ENCODE measurements around the gene SORL1. TPM values are rescaled to one million over a fixed set of nuclear protein-coding genes. Genes with fewer than 3 reads are reported as not detected.

SORL1 gene
- total and polyA plus RNA-seq, 2 of the 8 experiments (the other 6 are each of a cell fraction or from before 2014, with no cell fraction given): 38.1 to 65.5 TPM

DNA sequence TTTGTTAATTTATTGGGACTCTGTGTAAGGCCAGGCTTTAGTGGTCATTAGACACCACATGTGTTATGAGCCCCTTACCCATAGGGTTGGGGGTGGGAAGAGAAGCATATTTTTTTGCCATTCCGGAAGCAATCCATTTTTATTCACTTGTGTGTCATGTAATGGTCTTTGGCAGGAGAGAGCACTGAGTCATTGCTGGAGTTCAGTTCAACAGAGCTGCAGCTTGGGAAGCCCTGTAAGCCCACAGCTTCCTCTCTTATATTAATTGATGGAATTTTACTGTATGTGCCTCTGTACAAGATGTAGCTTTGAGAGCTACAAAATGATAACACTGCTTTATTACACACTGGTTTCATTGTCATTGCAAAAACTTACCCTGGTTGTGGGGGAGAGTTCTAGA lies 177.9 kb downstream of the SORL1 start (continued):
- TF ChIP-seq BACH1 (IDR thresholded peaks at IDR 0.05; ENCODE audit: low read length): no peak
- TF ChIP-seq, protein P1, sequence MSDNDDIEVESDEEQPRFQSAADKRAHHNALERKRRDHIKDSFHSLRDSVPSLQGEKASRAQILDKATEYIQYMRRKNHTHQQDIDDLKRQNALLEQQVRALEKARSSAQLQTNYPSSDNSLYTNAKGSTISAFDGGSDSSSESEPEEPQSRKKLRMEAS (IDR thresholded peaks at IDR 0.05): no peak
- TF ChIP-seq HDAC2 (IDR thresholded peaks at IDR 0.05; ENCODE audit: borderline replicate concordance in 1 of 2, low read depth in 2 of 2, low read length in 2 of 2): no peak
- TF ChIP-seq EZH2 (IDR thresholded peaks at IDR 0.05; ENCODE audit: low read depth, low read length, severe bottlenecking): no peak

Data from H1 (cell line).